Erythroblast (primary cell): Measurements from ENCODE around the gene SETMAR.

Source experiments
- GATA1 ChIP-seq: IDR thresholded peaks from 2 replicates; pipeline ENCODE4 v1.6.1; 2011; ENCODE audit warnings: low read depth, mild to moderate bottlenecking, control low read depth, low read length, moderate library complexity
- POLR2A ChIP-seq: IDR thresholded peaks from 2 replicates; pipeline ENCODE4 v1.6.1; 2011; ENCODE audit warnings: mild to moderate bottlenecking, low read length

GRCh38 chr3:4322635-4323034 lies 19.5 kb downstream of the SETMAR start:
- TF ChIP-seq POLR2A (no peak), GATA1 (no peak)
